HepG2 (cell line): ENCODE data around the gene SPTBN4. TPM values are rescaled to one million over a fixed set of nuclear protein-coding genes. Genes with fewer than 3 reads are reported as not detected.

Source experiments
- AHR ChIP-seq: IDR thresholded peaks from 2 replicates; pipeline ENCODE4 v1.6.1; 2018; ENCODE audit warnings: missing genetic modification reagents, missing compliant biosample characterization
- HOXA5 ChIP-seq: sonication (generic); formaldehyde crosslinking; IDR thresholded peaks from 2 replicates; pipeline ENCODE4 v1.4.0; 2020; ENCODE audit warnings: missing genetic modification reagents
- KMT2B ChIP-seq: IDR thresholded peaks from 2 replicates; pipeline ENCODE4 v1.6.1; 2016; ENCODE audit warnings: missing genetic modification reagents, missing compliant biosample characterization
- RERE ChIP-seq: IDR thresholded peaks from 2 replicates; pipeline ENCODE4 v1.6.1; 2016; ENCODE audit warnings: low read depth, missing genetic modification reagents, missing compliant biosample characterization
- RFX5 ChIP-seq: IDR thresholded peaks from 2 replicates; pipeline ENCODE4 v1.6.1; 2011; ENCODE audit warnings: low read depth, low read length, improper control_type of control experiment
- SMC3 ChIP-seq: IDR thresholded peaks from 2 replicates; pipeline ENCODE4 v1.6.1; 2011; ENCODE audit warnings: low read length, improper control_type of control experiment
- SOX6 ChIP-seq, 2 experiments: fragments of 450-650 bp in 1 of 2; sonication (generic) in 1 of 2; formaldehyde crosslinking in 1 of 2; IDR thresholded peaks; 2 replicates each; pipeline versions ENCODE4 v1.4.0 to v1.6.1; 2017 to 2020; ENCODE audit warnings: antibody characterized with exemption in 1 of 2, mild to moderate bottlenecking in 1 of 2, missing genetic modification reagents in 1 of 2
- TBX2 ChIP-seq: sonication (generic); formaldehyde crosslinking; IDR thresholded peaks from 2 replicates; pipeline ENCODE4 v1.5.0; 2020; ENCODE audit warnings: missing genetic modification reagents, mild to moderate bottlenecking, borderline replicate concordance
- ZBTB8A ChIP-seq: sonication (generic); formaldehyde crosslinking; IDR thresholded peaks from 2 replicates; pipeline ENCODE4 v1.4.0; 2020; ENCODE audit warnings: mild to moderate bottlenecking, low read depth, missing genetic modification reagents, borderline replicate concordance
- ZNF607 ChIP-seq: sonication (generic); formaldehyde crosslinking; IDR thresholded peaks from 2 replicates; pipeline ENCODE4 v1.5.1; 2020; ENCODE audit warnings: missing genetic modification reagents, mild to moderate bottlenecking, borderline replicate concordance
- ZNF761 ChIP-seq: sonication (generic); formaldehyde crosslinking; conservative IDR thresholded peaks from 2 replicates; pipeline ENCODE4 v1.4.0; 2020; ENCODE audit warnings: mild to moderate bottlenecking, missing genetic modification reagents
- ZNF816 ChIP-seq: sonication (generic); formaldehyde crosslinking; IDR thresholded peaks from 2 replicates; pipeline ENCODE4 v1.8.0; 2022; ENCODE audit warnings: missing genetic modification reagents, mild to moderate bottlenecking, borderline replicate concordance
- ZSCAN20 ChIP-seq: sonication (generic); formaldehyde crosslinking; IDR thresholded peaks from 2 replicates; pipeline ENCODE4 v1.4.0; 2020; ENCODE audit warnings: missing genetic modification reagents, mild to moderate bottlenecking, borderline replicate concordance
- ZSCAN21 ChIP-seq: sonication (generic); formaldehyde crosslinking; IDR thresholded peaks from 2 replicates; pipeline ENCODE4 v1.8.0; 2022; ENCODE audit warnings: mild to moderate bottlenecking, missing genetic modification reagents, moderate library complexity, borderline replicate concordance
- ZSCAN29 ChIP-seq: sonication (generic); formaldehyde crosslinking; conservative IDR thresholded peaks from 2 replicates; pipeline ENCODE4 v1.4.0; 2020; ENCODE audit warnings: mild to moderate bottlenecking, missing genetic modification reagents
- polyA plus RNA-seq, 8 experiments: library from polyadenylated mRNA; depleted of rRNA in 3 of 8; stranded (reverse) in 7 of 8; unstranded in 1 of 8; fragments of >200 nt; fragmentation: Illumina TruSeq in 4 of 8; extraction: Trizol in 4 of 8; gene quantifications; 2 replicates each; pipeline versions ENCODE4 v1.2.1 to v1.2.3, GENCODE V29; 2011 to 2016; ENCODE audit warnings: low read depth in 4 of 8, missing spikeins in 1 of 8, mixed read lengths in 1 of 8; ENCODE audit not compliant: insufficient read depth in 1 of 8
- total RNA-seq, 5 experiments: library from RNA; depleted of rRNA; stranded (reverse); fragments of >200 nt; fragmentation: Illumina TruSeq; extraction: Trizol; gene quantifications; 2 replicates each; pipeline ENCODE4 v1.2.3, GENCODE V29; 2016; ENCODE audit warnings: low read depth in 1 of 5
- TF ChIP-seq, protein P1 (sequence below), 2 experiments: fragments of 450-650 bp in 1 of 2; sonication (generic) in 1 of 2; formaldehyde crosslinking; IDR thresholded peaks; 2 replicates each; pipeline versions ENCODE4 v1.5.0 to v1.8.0; 2020 to 2022; ENCODE audit warnings: mild to moderate bottlenecking in 1 of 2, missing genetic modification reagents in 1 of 2
- TF ChIP-seq, protein P2 (sequence below): sonication (generic); formaldehyde crosslinking; IDR thresholded peaks from 2 replicates; pipeline ENCODE4 v1.9.0; 2022; ENCODE audit warnings: low read depth, missing genetic modification reagents
- TF ChIP-seq, protein P3 (sequence below): fragments of 450-650 bp; IDR thresholded peaks from 2 replicates; pipeline ENCODE4 v1.6.1; 2016

The SPTBN4 gene
- total and polyA plus RNA-seq, 2 of the 13 experiments (the other 11 are each of a cell fraction or from before 2014, with no cell fraction given), result 0.11 TPM

DNA sequence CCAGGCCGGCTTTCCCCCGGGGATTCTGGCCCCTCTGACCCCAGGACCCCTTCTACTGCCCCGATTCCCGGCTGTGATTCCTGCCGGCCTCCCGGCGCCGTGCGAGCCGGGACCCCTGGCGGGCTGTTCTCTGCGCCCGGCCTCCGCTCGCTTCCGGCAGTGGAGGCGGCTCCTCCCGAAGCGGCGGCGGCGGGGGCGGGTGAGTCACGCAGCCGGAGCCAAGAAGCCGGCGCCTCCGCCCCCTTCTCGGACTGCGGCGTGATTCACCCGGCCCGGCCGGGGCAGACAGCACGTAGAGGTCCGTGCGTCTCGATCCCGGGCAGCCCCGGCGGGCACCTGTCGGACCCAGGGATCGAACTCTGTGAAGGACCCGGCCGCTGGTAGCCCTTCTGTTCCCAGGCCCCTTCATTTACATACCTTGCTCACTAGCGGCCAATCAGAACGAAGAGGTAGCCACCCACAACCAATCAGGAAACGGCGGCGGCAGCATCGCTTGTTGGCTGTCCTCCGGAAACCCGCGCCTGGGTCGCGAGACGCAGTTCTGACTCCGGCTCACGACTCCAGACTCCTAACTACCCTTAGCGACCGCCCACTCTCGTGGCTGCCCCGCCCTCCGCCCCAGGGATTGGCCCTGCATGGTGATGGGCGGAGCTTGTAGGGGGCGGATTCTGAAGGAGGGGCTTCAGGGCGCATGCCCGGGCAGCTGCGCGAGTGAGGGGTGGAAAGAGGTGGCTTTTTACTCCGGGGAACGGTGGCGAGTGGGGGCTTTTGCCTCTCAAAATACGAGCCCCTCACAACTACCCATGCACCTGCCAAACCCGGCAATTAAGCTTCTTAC lies 41.1 kb upstream of the SPTBN4 start, which contains the start of gene SERTAD1 (continued):
- no peak for TF ChIP-seq RERE
- TF ChIP-seq ZSCAN20, result no peak; the same call in 1 of the 2 replicates
- 0 out of 2 replicates have a peak, but pooled peaks have one; percentile 27 for TF ChIP-seq ZNF816 (CRISPR knock-in tag)
- peak; percentile 73; the same call in 1 of the 2 replicates for TF ChIP-seq ZNF761 (CRISPR knock-in tag)
- no peak; the same call in none of the 2 replicates for TF ChIP-seq KMT2B (CRISPR knock-in tag)
- peak; percentile 14; the same call in 1 of the 2 replicates for TF ChIP-seq AHR (CRISPR knock-in tag)
- peak; percentile 19; the same call in 1 of the 2 replicates for TF ChIP-seq ZNF607
- TF ChIP-seq ZSCAN29 (CRISPR knock-in tag), result 0 out of 2 replicates have a peak, but pooled peaks have one; percentile 41
- no peak for TF ChIP-seq SOX6 (IDR thresholded peaks at IDR 0.05)
- TF ChIP-seq SOX6 (CRISPR knock-in tag; IDR thresholded peaks at IDR 0.05), result peak; percentile 40
- peak; percentile 77 for TF ChIP-seq TBX2 (CRISPR knock-in tag)
- TF ChIP-seq, protein P1, sequence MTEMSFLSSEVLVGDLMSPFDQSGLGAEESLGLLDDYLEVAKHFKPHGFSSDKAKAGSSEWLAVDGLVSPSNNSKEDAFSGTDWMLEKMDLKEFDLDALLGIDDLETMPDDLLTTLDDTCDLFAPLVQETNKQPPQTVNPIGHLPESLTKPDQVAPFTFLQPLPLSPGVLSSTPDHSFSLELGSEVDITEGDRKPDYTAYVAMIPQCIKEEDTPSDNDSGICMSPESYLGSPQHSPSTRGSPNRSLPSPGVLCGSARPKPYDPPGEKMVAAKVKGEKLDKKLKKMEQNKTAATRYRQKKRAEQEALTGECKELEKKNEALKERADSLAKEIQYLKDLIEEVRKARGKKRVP (CRISPR knock-in tag; IDR thresholded peaks at IDR 0.05), result peak in 1 of 2 experiments; percentile 27; a peak in 1 of 4 replicates
- TF ChIP-seq ZBTB8A (CRISPR knock-in tag), result no peak
- TF ChIP-seq, protein P2, sequence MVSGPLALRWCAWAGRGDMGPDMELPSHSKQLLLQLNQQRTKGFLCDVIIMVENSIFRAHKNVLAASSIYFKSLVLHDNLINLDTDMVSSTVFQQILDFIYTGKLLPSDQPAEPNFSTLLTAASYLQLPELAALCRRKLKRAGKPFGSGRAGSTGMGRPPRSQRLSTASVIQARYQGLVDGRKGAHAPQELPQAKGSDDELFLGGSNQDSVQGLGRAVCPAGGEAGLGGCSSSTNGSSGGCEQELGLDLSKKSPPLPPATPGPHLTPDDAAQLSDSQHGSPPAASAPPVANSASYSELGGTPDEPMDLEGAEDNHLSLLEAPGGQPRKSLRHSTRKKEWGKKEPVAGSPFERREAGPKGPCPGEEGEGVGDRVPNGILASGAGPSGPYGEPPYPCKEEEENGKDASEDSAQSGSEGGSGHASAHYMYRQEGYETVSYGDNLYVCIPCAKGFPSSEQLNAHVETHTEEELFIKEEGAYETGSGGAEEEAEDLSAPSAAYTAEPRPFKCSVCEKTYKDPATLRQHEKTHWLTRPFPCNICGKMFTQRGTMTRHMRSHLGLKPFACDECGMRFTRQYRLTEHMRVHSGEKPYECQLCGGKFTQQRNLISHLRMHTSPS (CRISPR knock-in tag), result no peak; the same call in 1 of the 2 replicates
- TF ChIP-seq RFX5, result peak; percentile 94
- no peak; the same call in 1 of the 2 replicates for TF ChIP-seq HOXA5 (CRISPR knock-in tag)
- TF ChIP-seq SMC3, result no peak
- TF ChIP-seq, protein P3, sequence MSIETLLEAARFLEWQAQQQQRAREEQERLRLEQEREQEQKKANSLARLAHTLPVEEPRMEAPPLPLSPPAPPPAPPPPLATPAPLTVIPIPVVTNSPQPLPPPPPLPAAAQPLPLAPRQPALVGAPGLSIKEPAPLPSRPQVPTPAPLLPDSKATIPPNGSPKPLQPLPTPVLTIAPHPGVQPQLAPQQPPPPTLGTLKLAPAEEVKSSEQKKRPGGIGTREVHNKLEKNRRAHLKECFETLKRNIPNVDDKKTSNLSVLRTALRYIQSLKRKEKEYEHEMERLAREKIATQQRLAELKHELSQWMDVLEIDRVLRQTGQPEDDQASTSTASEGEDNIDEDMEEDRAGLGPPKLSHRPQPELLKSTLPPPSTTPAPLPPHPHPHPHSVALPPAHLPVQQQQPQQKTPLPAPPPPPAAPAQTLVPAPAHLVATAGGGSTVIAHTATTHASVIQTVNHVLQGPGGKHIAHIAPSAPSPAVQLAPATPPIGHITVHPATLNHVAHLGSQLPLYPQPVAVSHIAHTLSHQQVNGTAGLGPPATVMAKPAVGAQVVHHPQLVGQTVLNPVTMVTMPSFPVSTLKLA, result peak; percentile 19; the same call in 1 of the 2 replicates
- TF ChIP-seq ZSCAN21, result peak; percentile 23; the same call in 1 of the 2 replicates
